GM18867 (cell line): ENCODE data around the gene IL22RA2.
"Not testable (repeated sequence)": the region's sequence is repeated elsewhere in the genome, so short reads cannot be mapped to it uniquely, and the experiment has no call there.

Experiments used
- ATAC-seq: cut with Tn5 transposase; IDR thresholded peaks from one replicate; pipeline ENCODE4 v1.9.1; 2021; ENCODE audit warnings: mild to moderate bottlenecking, moderate library complexity; ENCODE audit not compliant: unreplicated experiment

The IL22RA2 gene

GRCh38 chr6:137173501-137173900 is at the start of gene IL22RA2:
TSS of gene IL22RA2 (minus strand) at chr6:137173644. CDS start at chr6:137161749, 11,895 bp downstream.
- no peak for ATAC-seq

DNA sequence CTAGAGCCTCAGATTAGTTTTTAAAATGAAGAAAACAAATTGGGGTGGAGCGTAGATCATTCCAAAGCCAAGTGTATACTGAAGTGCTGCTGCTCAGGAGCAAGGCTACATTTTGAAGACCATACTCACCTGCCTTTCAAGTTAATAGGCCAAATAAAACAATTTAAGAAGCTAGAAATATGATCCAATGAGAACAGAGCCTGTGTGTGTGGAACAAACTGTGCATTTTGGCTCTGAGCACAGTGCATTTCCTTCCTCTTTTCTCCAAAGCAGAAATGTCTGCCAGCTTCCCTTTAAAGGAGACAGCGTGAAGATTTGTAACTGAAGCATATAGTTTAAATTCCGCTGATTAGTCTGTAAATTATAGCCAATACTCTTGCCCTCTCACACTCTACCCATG is 48.9 kb upstream of the IL22RA2 start:
- no peak for ATAC-seq

DNA sequence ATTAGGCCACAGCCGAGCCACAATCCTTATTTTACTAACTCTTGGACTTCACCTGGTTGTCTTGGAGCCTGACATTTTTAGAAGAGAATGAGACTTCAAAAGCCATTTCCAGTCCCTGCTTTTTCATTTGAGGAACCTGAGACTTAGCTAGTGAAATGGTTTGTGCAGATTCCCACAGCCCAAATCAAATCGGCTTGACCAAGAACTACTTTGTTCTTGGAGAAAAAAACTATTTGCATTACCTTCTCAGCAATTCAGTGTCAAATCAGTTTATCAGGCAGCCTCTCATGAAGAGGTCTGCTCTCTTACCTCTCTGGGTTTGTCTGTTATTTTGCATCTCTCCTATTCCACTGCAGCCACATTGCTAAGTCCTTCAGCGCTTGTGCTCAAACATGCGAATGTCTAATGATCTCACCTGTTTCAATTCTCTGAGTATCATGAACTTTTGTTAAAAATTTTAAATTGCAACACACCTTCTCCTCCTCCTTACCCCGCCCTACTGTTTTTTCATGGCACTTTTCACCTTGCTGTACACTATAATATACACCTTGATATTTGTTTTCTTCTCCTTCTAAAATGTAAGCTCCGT is 46.3 kb upstream of the IL22RA2 start:
- no peak for ATAC-seq

- ATAC-seq = peak; percentile 95
Observed at GRCh38 chr6:137218917-137219663, 45.6 kb upstream of the IL22RA2 start, which contains the start of gene IFNGR1. TSS of gene IFNGR1 (minus strand) at chr6:137219385. CDS start at chr6:137219327, 58 bp downstream.

DNA sequence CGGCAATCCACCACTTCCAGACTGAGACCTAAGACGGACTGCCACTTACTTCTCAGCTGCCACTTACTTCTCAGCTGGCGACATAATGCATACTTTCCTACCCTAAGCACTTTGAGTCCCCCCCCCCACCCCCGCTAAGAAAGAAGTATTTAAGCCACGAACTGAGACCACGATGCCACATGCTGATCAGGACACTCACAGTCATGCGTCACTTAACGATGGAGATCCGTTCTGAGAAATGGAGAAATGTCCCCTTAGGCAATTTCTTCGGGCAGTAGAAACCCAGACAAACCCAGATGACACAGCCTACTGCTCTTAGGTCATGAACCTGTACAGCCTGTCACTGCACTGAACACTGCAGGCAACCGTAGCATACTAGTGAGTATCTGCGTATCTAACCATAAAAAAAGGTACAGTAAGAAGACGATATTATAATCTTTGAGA is 45.1 kb upstream of the IL22RA2 start:
- peak; percentile 42 for ATAC-seq

GRCh38 chr6:137217801-137218472 is 44.5 kb upstream of the IL22RA2 start:
- peak; percentile 34 for ATAC-seq

- ATAC-seq = no peak
Observed at GRCh38 chr6:137216875-137217553, 43.6 kb upstream of the IL22RA2 start.

GRCh38 chr6:137216106-137216505 is 42.7 kb upstream of the IL22RA2 start:
- ATAC-seq = no peak

GRCh38 chr6:137215630-137216029 is 42.2 kb upstream of the IL22RA2 start:
- not testable (repeated sequence) for ATAC-seq

GRCh38 chr6:137214931-137215330 is 41.5 kb upstream of the IL22RA2 start:
- no peak for ATAC-seq

DNA sequence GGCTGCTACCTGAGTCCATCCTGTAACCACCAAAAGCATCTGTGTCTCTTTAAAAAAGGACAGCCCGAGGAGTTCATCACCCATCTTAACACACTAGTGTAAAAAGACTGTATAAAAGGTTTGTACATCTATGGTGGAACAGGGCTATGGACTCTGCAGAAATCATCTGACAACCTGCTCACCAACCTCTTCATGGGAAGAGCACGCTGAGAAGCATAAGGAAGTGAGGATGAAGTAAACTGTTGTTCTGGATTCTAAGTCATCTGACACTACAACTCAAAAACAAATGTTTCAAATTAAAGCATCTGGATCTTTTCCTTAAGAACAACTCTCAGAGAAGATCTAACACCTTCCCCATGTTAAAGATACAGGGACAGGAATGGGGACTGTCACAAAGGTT is 40.4 kb upstream of the IL22RA2 start:
- ATAC-seq = no peak

DNA sequence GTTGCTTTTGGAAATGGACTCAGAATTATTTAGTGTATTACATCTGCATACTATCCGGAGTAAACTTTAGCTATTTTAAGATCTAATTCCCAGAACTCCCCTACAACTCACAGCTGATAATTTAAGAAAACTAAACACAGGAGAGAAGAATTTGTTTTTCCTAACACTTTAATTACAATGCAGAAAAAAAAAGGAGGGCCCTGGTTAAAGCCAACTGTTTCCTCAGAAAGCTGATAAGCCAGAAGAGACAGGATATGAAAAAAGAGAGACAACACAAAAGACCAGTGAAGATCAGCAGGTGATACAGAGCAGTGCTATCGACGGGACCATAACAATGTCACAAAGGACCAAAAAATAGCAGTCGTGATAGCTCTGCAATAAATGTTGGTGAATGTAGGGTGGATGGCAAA is 39.9 kb upstream of the IL22RA2 start:
- ATAC-seq = no peak

GRCh38 chr6:137211910-137212309 is 38.5 kb upstream of the IL22RA2 start:
- ATAC-seq = no peak

GRCh38 chr6:137210903-137211302 is 37.5 kb upstream of the IL22RA2 start:
- ATAC-seq = no peak

DNA sequence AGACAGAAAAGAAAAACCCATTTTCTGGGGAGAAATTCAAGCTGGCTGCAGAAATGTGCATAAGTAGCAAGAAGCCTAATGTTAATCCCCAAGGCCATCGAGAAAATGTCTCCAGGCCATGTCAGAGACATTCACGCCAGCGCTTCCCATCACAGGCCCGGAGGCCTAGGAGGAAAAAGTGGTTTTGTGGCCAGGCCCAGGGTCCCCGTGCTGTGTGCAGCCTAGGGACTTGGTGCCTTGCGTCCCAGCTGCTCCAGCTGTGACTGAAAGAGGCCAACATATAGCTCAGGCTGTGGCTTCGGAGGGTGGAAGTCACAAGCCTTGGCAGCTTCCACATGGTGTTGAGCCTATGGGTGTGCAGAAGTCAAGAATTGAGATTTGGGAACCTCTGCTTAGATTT is 34.8 kb upstream of the IL22RA2 start:
- no peak for ATAC-seq

GRCh38 chr6:137207457-137207856 is 34.0 kb upstream of the IL22RA2 start:
- ATAC-seq = not testable (repeated sequence)

- ATAC-seq = no peak
Observed at GRCh38 chr6:137206577-137206976, 33.1 kb upstream of the IL22RA2 start.

- no peak for ATAC-seq
Observed at GRCh38 chr6:137203256-137203655, 29.8 kb upstream of the IL22RA2 start.

- peak; percentile 79 for ATAC-seq
Observed at GRCh38 chr6:137202078-137202477, 28.6 kb upstream of the IL22RA2 start.

GRCh38 chr6:137201006-137201405 is 27.6 kb upstream of the IL22RA2 start:
- no peak for ATAC-seq

DNA sequence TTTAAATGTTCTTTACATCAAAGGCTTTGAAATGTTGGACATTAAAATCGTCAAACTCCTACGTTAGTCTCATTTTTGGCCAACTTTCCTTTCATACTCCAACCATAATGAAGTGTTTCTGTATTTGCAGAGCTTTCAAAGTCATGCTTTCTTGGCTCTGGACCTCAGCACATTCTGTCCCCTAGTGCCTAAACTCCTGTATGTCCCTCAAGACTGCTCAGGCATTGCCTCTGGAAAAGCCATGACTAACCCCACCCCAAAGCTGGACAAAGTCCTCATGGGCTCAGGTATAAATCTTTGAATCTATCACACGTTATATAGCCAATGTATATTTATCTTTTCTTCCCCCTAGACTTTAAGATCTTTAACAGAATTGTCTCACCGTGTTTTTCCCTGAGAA is 26.8 kb upstream of the IL22RA2 start:
- no peak for ATAC-seq
